Activated T-helper 2 cell treated with anti-CD3 and anti-CD28 coated beads, Interferon-gamma antibody, Interleukin-2, Interleukin-4, amounts not matched to agents 10 μg/mL and 5 μg/mL and 100 μg/mL, durations not matched to agents 14 hours and 24 hours and 36 hours (primary cell): ENCODE data around the gene TMOD4. TPM values are rescaled to one million over a fixed set of nuclear protein-coding genes. Genes with fewer than 3 reads are reported as not detected.
A peak's percentile ranks its signal among the peaks of the same experiment; 100 is the strongest.
"Not testable (repeated sequence)": the region's sequence is repeated elsewhere in the genome, so short reads cannot be mapped to it uniquely, and the experiment has no call there.

Experiments
- DNase-seq: peaks from one replicate; pipeline ENCODE4 v3.0.0; 2021; ENCODE audit warnings: low spot score
- H3K27ac Mint-ChIP-seq: one replicate; pipeline ENCODE4 v1.8.0; 2021; ENCODE audit warnings: mixed read lengths
- H3K27me3 Mint-ChIP-seq: one replicate; pipeline ENCODE4 v1.8.0; 2021; ENCODE audit warnings: low read depth, mixed read lengths
- H3K36me3 Mint-ChIP-seq: one replicate; pipeline ENCODE4 v1.8.0; 2021; ENCODE audit warnings: low read depth, mixed read lengths
- H3K4me1 Mint-ChIP-seq: one replicate; pipeline ENCODE4 v1.8.0; 2021; ENCODE audit warnings: low read depth, mixed read lengths
- H3K4me3 Mint-ChIP-seq: one replicate; pipeline ENCODE4 v1.8.0; 2021; ENCODE audit warnings: low read depth, mild to moderate bottlenecking, moderate library complexity, mixed read lengths
- H3K9me3 Mint-ChIP-seq: one replicate; pipeline ENCODE4 v1.8.0; 2021; ENCODE audit warnings: mixed read lengths
- intact Hi-C: fragments of 100-400 bp; cut with micrococcal nuclease; formaldehyde crosslinking; loops from one replicate; pipeline ENCODE4 v1.15.1; 2023
- total RNA-seq: library from RNA; stranded (reverse); gene quantifications from 2 replicates; pipeline ENCODE4 v1.2.3, GENCODE V29; 2022

The TMOD4 gene
- total RNA-seq, 1 donor from 2014 or later, result 1.0 TPM

GRCh38 chr1:151194894-151195594, 19.3 kb upstream of the TMOD4 start:
- Mint-ChIP-seq H3K4me1 (peaks cover 25% of the 10 kb centered on the region), H3K36me3 (peaks cover 16% of the 10 kb centered on the region)
- not testable (repeated sequence) for H3K9me3 Mint-ChIP-seq, H3K27me3 Mint-ChIP-seq, H3K4me3 Mint-ChIP-seq, DNase-seq, H3K27ac Mint-ChIP-seq
- intact Hi-C loops, result loop anchor here (5.0 kb wide), 1 partner anchor 152 kb away; the partner anchor contains the start of gene RFX5

GRCh38 chr1:151193856-151194255, 18.1 kb upstream of the TMOD4 start:
- no peak for DNase-seq
- Mint-ChIP-seq H3K4me3 (no peak overlapping the region), H3K27ac (no peak overlapping the region), H3K4me1 (peaks cover 21% of the 10 kb centered on the region), H3K9me3 (no peaks in the 10 kb centered on the region), H3K27me3 (peaks cover 3% of the 10 kb centered on the region), H3K36me3 (peaks cover 4% of the 10 kb centered on the region)
- intact Hi-C loops, result no loop called here

- H3K27me3 Mint-ChIP-seq, result peaks cover 3% of the 10 kb centered on the region
- intact Hi-C loops, result no loop called here
Observed at GRCh38 chr1:151193304-151193703, 17.5 kb upstream of the TMOD4 start.

GRCh38 chr1:151192047-151192446, 16.3 kb upstream of the TMOD4 start:
- peaks cover 3% of the 10 kb centered on the region for H3K27me3 Mint-ChIP-seq
- no peak overlapping the region for H3K27ac Mint-ChIP-seq
- H3K4me3 Mint-ChIP-seq, result no peak overlapping the region
- peaks cover 22% of the 10 kb centered on the region for H3K4me1 Mint-ChIP-seq
- peaks cover 3% of the 10 kb centered on the region for H3K36me3 Mint-ChIP-seq
- no peak for DNase-seq
- no peaks in the 10 kb centered on the region for H3K9me3 Mint-ChIP-seq
- intact Hi-C loops, result no loop called here

More at GRCh38 chr1:151193304-151193703, 17.5 kb upstream of the TMOD4 start:
- peaks cover 26% of the 10 kb centered on the region for H3K4me1 Mint-ChIP-seq
- no peaks in the 10 kb centered on the region for H3K9me3 Mint-ChIP-seq
- no peak overlapping the region for H3K27ac Mint-ChIP-seq
- DNase-seq, result no peak
- peaks cover 1% of the 10 kb centered on the region for H3K36me3 Mint-ChIP-seq
- no peak overlapping the region for H3K4me3 Mint-ChIP-seq

GRCh38 chr1:151189637-151190445, 14.1 kb upstream of the TMOD4 start, which contains the start of gene VPS72:
TSS of gene VPS72 (minus strand) at chr1:151190197. CDS start at chr1:151190121, 76 bp downstream.
- Mint-ChIP-seq H3K9me3 (no peaks in the 10 kb centered on the region), H3K36me3 (peaks cover 15% of the 10 kb centered on the region), H3K27me3 (peaks cover 3% of the 10 kb centered on the region), H3K27ac (peak within 1 kb of the TSS; percentile 94), H3K4me3 (peak within 1 kb of the TSS; percentile 93), H3K4me1 (peaks cover 17% of the 10 kb centered on the region)
- intact Hi-C loops, result loop anchor here (1.0 kb wide), 3 partner anchors 8 to 64 kb away; partner anchors contain the start of genes LYSMD1, PIP5K1A and PSMD4
- peak; percentile 85 for DNase-seq

- H3K27ac Mint-ChIP-seq, result peak overlapping the region; percentile 5
- peak overlapping the region; percentile 93 for H3K4me3 Mint-ChIP-seq
- H3K27me3 Mint-ChIP-seq, intact Hi-C loops, H3K9me3 Mint-ChIP-seq, DNase-seq: not testable (repeated sequence)
- H3K4me1 Mint-ChIP-seq, result peaks cover 17% of the 10 kb centered on the region
- peaks cover 24% of the 10 kb centered on the region for H3K36me3 Mint-ChIP-seq
Observed at GRCh38 chr1:151188667-151189066, 12.9 kb upstream of the TMOD4 start.

- no peak for DNase-seq
- Mint-ChIP-seq H3K27me3 (no peaks in the 10 kb centered on the region), H3K27ac (no peak overlapping the region), H3K4me1 (peaks cover 17% of the 10 kb centered on the region), H3K36me3 (peaks cover 35% of the 10 kb centered on the region), H3K4me3 (no peak overlapping the region), H3K9me3 (no peaks in the 10 kb centered on the region)
- intact Hi-C loops, result no loop called here
Observed at GRCh38 chr1:151187205-151187604, 11.4 kb upstream of the TMOD4 start.

- DNase-seq, result no peak
- intact Hi-C loops, result no loop called here
- Mint-ChIP-seq H3K27ac (no peak overlapping the region), H3K36me3 (peaks cover 59% of the 10 kb centered on the region), H3K4me1 (peaks cover 12% of the 10 kb centered on the region), H3K9me3 (no peaks in the 10 kb centered on the region), H3K4me3 (no peak overlapping the region), H3K27me3 (no peaks in the 10 kb centered on the region)
Observed at GRCh38 chr1:151184211-151184610, 8.4 kb upstream of the TMOD4 start.

GRCh38 chr1:151176514-151177045, 799 bp upstream of the TMOD4 start:
- Mint-ChIP-seq H3K4me1 (no peaks in the 10 kb centered on the region), H3K4me3 (no peak overlapping the region), H3K9me3 (no peaks in the 10 kb centered on the region), H3K27ac (no peak overlapping the region), H3K27me3 (no peaks in the 10 kb centered on the region), H3K36me3 (peaks cover 67% of the 10 kb centered on the region)
- no peak for DNase-seq
- intact Hi-C loops, result no loop called here

- no peak for DNase-seq
- H3K27me3 Mint-ChIP-seq, result no peaks in the 10 kb centered on the region
- no peak overlapping the region for H3K27ac Mint-ChIP-seq
- H3K36me3 Mint-ChIP-seq, result peaks cover 56% of the 10 kb centered on the region
- intact Hi-C loops, result no loop called here
- H3K4me1 Mint-ChIP-seq, result no peaks in the 10 kb centered on the region
- no peaks in the 10 kb centered on the region for H3K9me3 Mint-ChIP-seq
- no peak overlapping the region for H3K4me3 Mint-ChIP-seq
Observed at GRCh38 chr1:151175041-151175741, 590 bp downstream of the TMOD4 start.

GRCh38 chr1:151171190-151171589, 4.6 kb downstream of the TMOD4 start:
- no peaks in the 10 kb centered on the region for H3K27me3 Mint-ChIP-seq
- intact Hi-C loops, result no loop called here
- DNase-seq, result no peak
- peaks cover 9% of the 10 kb centered on the region for H3K4me1 Mint-ChIP-seq
- H3K9me3 Mint-ChIP-seq, result no peaks in the 10 kb centered on the region
- no peak overlapping the region for H3K27ac Mint-ChIP-seq
- no peak overlapping the region for H3K4me3 Mint-ChIP-seq
- peaks cover 57% of the 10 kb centered on the region for H3K36me3 Mint-ChIP-seq

GRCh38 chr1:151167116-151167515, 8.7 kb downstream of the TMOD4 start:
- Mint-ChIP-seq H3K4me1 (peaks cover 31% of the 10 kb centered on the region), H3K27ac (peak overlapping the region; percentile 47), H3K36me3 (peaks cover 60% of the 10 kb centered on the region), H3K27me3 (no peaks in the 10 kb centered on the region), H3K4me3 (peak overlapping the region; percentile 91), H3K9me3 (no peaks in the 10 kb centered on the region)
- intact Hi-C loops, result no loop called here
- no peak for DNase-seq
